ENCODE data around the gene SEMA3A.

GRCh38 chr7:84218681-84219080 lies 24.1 kb upstream of the SEMA3A start:
- TF ChIP-seq CTCF (IDR thresholded peaks at IDR 0.05; ENCODE audit: insufficient read depth, low read length, poor library complexity, severe bottlenecking) = no peak
- no peak for TF ChIP-seq EZH2phosphoT487 (conservative IDR thresholded peaks at IDR 0.05; ENCODE audit: low read length)

Measured in SU-DHL-6 (cell line).